HEK293 (cell line): Measurements from ENCODE around the gene DDX55.

Source experiments
- FEZF1 ChIP-seq: fragments of 450-650 bp; formaldehyde crosslinking; IDR thresholded peaks from 2 replicates; pipeline ENCODE4 v1.5.1; 2016; ENCODE audit warnings: missing biosample characterization, missing genetic modification characterization
- GLIS1 ChIP-seq: fragments of 450-650 bp; formaldehyde crosslinking; IDR thresholded peaks from 2 replicates; pipeline ENCODE4 v1.5.1; 2016; ENCODE audit warnings: missing biosample characterization, missing genetic modification characterization
- PRDM1 ChIP-seq: fragments of 450-650 bp; formaldehyde crosslinking; IDR thresholded peaks from 2 replicates; pipeline ENCODE4; 2016; ENCODE audit warnings: missing biosample characterization, missing genetic modification characterization
- REST ChIP-seq: fragments of 450-650 bp; formaldehyde crosslinking; IDR thresholded peaks from 2 replicates; pipeline ENCODE4 v1.5.1; 2016; ENCODE audit warnings: missing biosample characterization, missing genetic modification characterization
- SCRT1 ChIP-seq: fragments of 450-650 bp; formaldehyde crosslinking; IDR thresholded peaks from 2 replicates; pipeline ENCODE4 v1.5.1; 2016; ENCODE audit warnings: missing biosample characterization, missing genetic modification characterization, borderline replicate concordance
- SP2 ChIP-seq: fragments of 450-650 bp; formaldehyde crosslinking; IDR thresholded peaks from 2 replicates; pipeline ENCODE4 v1.5.1; 2016; ENCODE audit warnings: missing biosample characterization, missing genetic modification characterization
- TSHZ1 ChIP-seq: fragments of 450-650 bp; formaldehyde crosslinking; IDR thresholded peaks from 2 replicates; pipeline ENCODE4 v1.5.1; 2016; ENCODE audit warnings: missing biosample characterization, missing genetic modification characterization, borderline replicate concordance
- ZBTB44 ChIP-seq: fragments of 450-650 bp; IDR thresholded peaks from 2 replicates; pipeline ENCODE4 v1.5.1; 2018; ENCODE audit warnings: missing biosample characterization, mild to moderate bottlenecking, missing genetic modification characterization
- ZBTB8A ChIP-seq: fragments of 450-650 bp; formaldehyde crosslinking; IDR thresholded peaks from 2 replicates; pipeline ENCODE4 v1.5.1; 2016; ENCODE audit warnings: missing biosample characterization, missing genetic modification characterization
- ZFP41 ChIP-seq: fragments of 450-650 bp; formaldehyde crosslinking; IDR thresholded peaks from 2 replicates; pipeline ENCODE4 v1.5.1; 2016; ENCODE audit warnings: missing biosample characterization, missing genetic modification characterization, borderline replicate concordance
- ZNF121 ChIP-seq: fragments of 450-650 bp; formaldehyde crosslinking; IDR thresholded peaks from 2 replicates; pipeline ENCODE4 v1.5.1; 2016; ENCODE audit warnings: missing biosample characterization, missing genetic modification characterization
- ZNF354C ChIP-seq: fragments of 450-650 bp; formaldehyde crosslinking; IDR thresholded peaks from 2 replicates; pipeline ENCODE4 v1.5.1; 2016; ENCODE audit warnings: missing biosample characterization, missing genetic modification characterization, low read depth, borderline replicate concordance
- ZNF362 ChIP-seq: fragments of 450-650 bp; formaldehyde crosslinking; IDR thresholded peaks from 2 replicates; pipeline ENCODE4 v1.5.1; 2016; ENCODE audit warnings: missing biosample characterization, missing genetic modification characterization
- ZNF398 ChIP-seq: fragments of 450-650 bp; formaldehyde crosslinking; IDR thresholded peaks from 2 replicates; pipeline ENCODE4 v1.5.1; 2017; ENCODE audit warnings: missing biosample characterization, missing genetic modification characterization
- ZNF404 ChIP-seq: fragments of 450-650 bp; formaldehyde crosslinking; IDR thresholded peaks from 2 replicates; pipeline ENCODE4 v1.5.1; 2017; ENCODE audit warnings: missing biosample characterization, missing genetic modification characterization
- ZNF514 ChIP-seq: fragments of 450-650 bp; formaldehyde crosslinking; IDR thresholded peaks from 2 replicates; pipeline ENCODE4 v1.5.1; 2016; ENCODE audit warnings: missing biosample characterization, missing genetic modification characterization
- ZNF518A ChIP-seq: fragments of 450-650 bp; formaldehyde crosslinking; conservative IDR thresholded peaks from 2 replicates; pipeline ENCODE4 v1.5.1; 2016; ENCODE audit warnings: low read depth, missing biosample characterization, missing genetic modification characterization
- ZNF530 ChIP-seq: fragments of 450-650 bp; formaldehyde crosslinking; IDR thresholded peaks from 2 replicates; pipeline ENCODE4 v1.5.1; 2016; ENCODE audit warnings: low read depth, missing biosample characterization, missing genetic modification characterization
- ZNF776 ChIP-seq: fragments of 450-650 bp; formaldehyde crosslinking; IDR thresholded peaks from 2 replicates; pipeline ENCODE4 v1.5.0; 2017; ENCODE audit warnings: missing biosample characterization, missing genetic modification characterization, borderline replicate concordance
- ZNF792 ChIP-seq: fragments of 450-650 bp; formaldehyde crosslinking; IDR thresholded peaks from 2 replicates; pipeline ENCODE4 v1.5.1; 2016; ENCODE audit warnings: missing biosample characterization, missing genetic modification characterization
- ZNF837 ChIP-seq: fragments of 450-650 bp; formaldehyde crosslinking; IDR thresholded peaks from 2 replicates; pipeline ENCODE4 v1.5.1; 2016; ENCODE audit warnings: missing biosample characterization, missing genetic modification characterization

Gene DDX55

GRCh38 chr12:123601602-123602489 is at the start of gene DDX55 (continued):
- no peak for TF ChIP-seq ZNF530
- TF ChIP-seq ZNF792 (tag by site-specific recombination) = peak; percentile 16; the same call in 1 of the 2 replicates
- peak; percentile 57; the same call in 1 of the 2 replicates for TF ChIP-seq SCRT1 (tag by site-specific recombination)
- TF ChIP-seq SP2 (tag by site-specific recombination) = peak; percentile 88
- TF ChIP-seq GLIS1 = peak; percentile 96
- TF ChIP-seq ZNF354C (tag by site-specific recombination) = no peak
- peak; percentile 61 for TF ChIP-seq TSHZ1 (tag by site-specific recombination)
- peak; percentile 71; the same call in 1 of the 2 replicates for TF ChIP-seq ZFP41 (tag by site-specific recombination)
- peak; percentile 76; the same call in 1 of the 2 replicates for TF ChIP-seq ZNF837
- 0 out of 2 replicates have a peak, but pooled peaks have one; percentile 67 for TF ChIP-seq ZNF121 (tag by site-specific recombination)
- peak; percentile 57; the same call in 1 of the 2 replicates for TF ChIP-seq ZNF398 (tag by site-specific recombination)
- no peak for TF ChIP-seq ZNF514 (tag by site-specific recombination)
- peak; percentile 80 for TF ChIP-seq PRDM1 (tag by site-specific recombination)
- TF ChIP-seq ZNF776 (tag by site-specific recombination) = peak; percentile 91; the same call in 1 of the 2 replicates
- peak; percentile 75 for TF ChIP-seq REST (tag by site-specific recombination)
- TF ChIP-seq ZBTB44 (tag by site-specific recombination) = peak; percentile 55; the same call in 1 of the 2 replicates
- peak; percentile 60 for TF ChIP-seq FEZF1 (tag by site-specific recombination)
- TF ChIP-seq ZNF404 (tag by site-specific recombination) = no peak
- TF ChIP-seq ZNF518A (tag by site-specific recombination) = peak; percentile 76
- no peak for TF ChIP-seq ZNF362 (tag by site-specific recombination)
- TF ChIP-seq ZBTB8A = peak; percentile 95
